Chondrocyte (in vitro differentiated cells): ENCODE measurements around the gene VTN. TPM values are rescaled to one million over a fixed set of nuclear protein-coding genes. Genes with fewer than 3 reads are reported as not detected.
A peak's percentile ranks its signal among the peaks of the same experiment; 100 is the strongest.

Experiments used
- DNase-seq: peaks from one replicate; pipeline ENCODE4 v3.0.0; 2021; ENCODE audit warnings: mixed read lengths, low spot score
- H3K27ac Mint-ChIP-seq: one replicate; pipeline ENCODE4 v1.8.0; 2021; ENCODE audit warnings: mild to moderate bottlenecking, moderate library complexity, mixed read lengths; ENCODE audit not compliant: unreplicated experiment
- H3K27me3 Mint-ChIP-seq: 2 replicates; pipeline ENCODE4 v1.8.0; 2021; ENCODE audit warnings: low read depth, mixed read lengths
- H3K36me3 Mint-ChIP-seq: 2 replicates; pipeline ENCODE4 v1.8.0; 2021; ENCODE audit warnings: low read depth, mixed read lengths
- H3K4me1 Mint-ChIP-seq: 2 replicates; pipeline ENCODE4 v1.8.0; 2021; ENCODE audit warnings: low read depth, mild to moderate bottlenecking, mixed read lengths
- H3K4me3 Mint-ChIP-seq: one replicate; pipeline ENCODE4 v1.8.0; 2021; ENCODE audit warnings: mild to moderate bottlenecking, moderate library complexity, mixed read lengths; ENCODE audit not compliant: unreplicated experiment
- H3K9me3 Mint-ChIP-seq: 2 replicates; pipeline ENCODE4 v1.8.0; 2021; ENCODE audit warnings: low read depth, mixed read lengths
- CTCF ChIP-seq: fragments of 200-600 bp; sonication (generic); IDR thresholded peaks from 2 replicates; pipeline ENCODE4 v1.5.0; 2021; ENCODE audit warnings: antibody characterized with exemption, mild to moderate bottlenecking, moderate library complexity
- total RNA-seq: library from RNA; stranded (reverse); gene quantifications from 3 replicates; pipeline ENCODE4 v1.2.1, GENCODE V29; 2021

VTN gene
- total RNA-seq, 1 donor from 2014 or later = 0.55 TPM

GRCh38 chr17:28335959-28336871 lies 33.9 kb downstream of the VTN start:
- DNase-seq = no peak
- peaks cover 58% of the 10 kb centered on the region for H3K4me1 Mint-ChIP-seq

GRCh38 chr17:28335201-28335958 lies 34.7 kb downstream of the VTN start, which contains the start of the genes IFT20 and TNFAIP1:
Gene IFT20 (minus strand): TSS chr17:28335472. CDS start chr17:28331985, 3,487 bp downstream.
Gene TNFAIP1 (plus strand): TSS chr17:28335761. CDS start chr17:28339522, 3,761 bp downstream.
- Mint-ChIP-seq H3K27me3 (no peaks in the 10 kb centered on the region), H3K27ac (peak within 1 kb of the TSS; percentile 99), H3K9me3 (no peaks in the 10 kb centered on the region), H3K4me1 (peaks cover 58% of the 10 kb centered on the region), H3K4me3 (peak within 1 kb of the TSS; percentile 93), H3K36me3 (peaks cover 13% of the 10 kb centered on the region)
- TF ChIP-seq CTCF = peak; percentile 16
- DNase-seq = peak; percentile 100

More at GRCh38 chr17:28335959-28336871, 33.9 kb downstream of the VTN start:
- H3K4me3 Mint-ChIP-seq = peak overlapping the region; percentile 93
- H3K9me3 Mint-ChIP-seq = no peaks in the 10 kb centered on the region
- peaks cover 13% of the 10 kb centered on the region for H3K36me3 Mint-ChIP-seq
- H3K27me3 Mint-ChIP-seq = no peaks in the 10 kb centered on the region
- no peak for TF ChIP-seq CTCF
- H3K27ac Mint-ChIP-seq = peak overlapping the region; percentile 99

- TF ChIP-seq CTCF = peak; percentile 15
- H3K36me3 Mint-ChIP-seq = peaks cover 10% of the 10 kb centered on the region
- DNase-seq = peak; percentile 83
- no peaks in the 10 kb centered on the region for H3K27me3 Mint-ChIP-seq
- peak overlapping the region; percentile 99 for H3K27ac Mint-ChIP-seq
- H3K4me1 Mint-ChIP-seq = peaks cover 58% of the 10 kb centered on the region
- no peaks in the 10 kb centered on the region for H3K9me3 Mint-ChIP-seq
- peak overlapping the region; percentile 93 for H3K4me3 Mint-ChIP-seq
These were observed 35.4 kb downstream of the VTN start for GRCh38 chr17:28334666-28335200.

GRCh38 chr17:28334171-28334570 lies 35.9 kb downstream of the VTN start:
- Mint-ChIP-seq H3K9me3 (no peaks in the 10 kb centered on the region), H3K36me3 (peaks cover 8% of the 10 kb centered on the region), H3K27me3 (no peaks in the 10 kb centered on the region), H3K4me3 (peak overlapping the region; percentile 93), H3K27ac (peak overlapping the region; percentile 99), H3K4me1 (peaks cover 55% of the 10 kb centered on the region)
- no peak for TF ChIP-seq CTCF
- DNase-seq = no peak
